GM12878 (cell line): Measurements from ENCODE around the gene ACBD7. TPM values are rescaled to one million over a fixed set of nuclear protein-coding genes. Genes with fewer than 3 reads are reported as not detected.
A peak's percentile ranks its signal among the peaks of the same experiment; 100 is the strongest.

Experiments used
- ATAC-seq: fragments of 200-7000 bp; cut with Tn5 transposase; 3 replicates; pipeline ENCODE4 v1.9.1; 2020; ENCODE audit warnings: mild to moderate bottlenecking, moderate library complexity
- BruUV-seq: library from RNA; stranded (reverse); fragments of 400-500 nt; replicated peaks from 2 replicates; lab custom pipeline; 2021; lab: Mats Ljungman, UMichigan
- CTCF ChIA-PET: fragments of 300-600 bp; sonication (Branson Sonifier 250); formaldehyde crosslinking; extraction: SDS; loops from one replicate; lab custom pipeline; 2021; ENCODE audit warnings: inconsistent platforms; lab: Yijun Ruan, JAX
- POLR2A ChIA-PET: fragments of 350-600 bp; formaldehyde crosslinking; extraction: SDS; loops from one replicate; lab custom pipeline; 2021; ENCODE audit warnings: inconsistent platforms; lab: Charles Lee
- RAD21 ChIA-PET: fragments of 300-600 bp; sonication (Branson Sonifier 250); formaldehyde crosslinking; loops from one replicate; lab custom pipeline; 2023; ENCODE audit warnings: antibody characterized with exemption; ENCODE audit not compliant: unreplicated experiment; lab: Charles Lee
- SMC1A ChIA-PET: fragments of 300-600 bp; sonication (Branson Sonifier 250); formaldehyde crosslinking; loops from one replicate; lab custom pipeline; 2023; ENCODE audit not compliant: unreplicated experiment, uncharacterized antibody; lab: Charles Lee
- DNase-seq: peaks from one replicate; pipeline ENCODE4 v3.0.0-alpha.2; 2011; ENCODE audit warnings: low read depth, low spot score
- FAIRE-seq: peaks from 3 replicates; lab custom pipeline; 2011; peaks lifted over from hg19 to GRCh38; lab: Jason Lieb, UNC
- H2AFZ ChIP-seq: 2 replicates; pipeline ENCODE4 v1.6.0; 2011; ENCODE audit warnings: low read depth, low read length, control low read depth; ENCODE audit not compliant: control insufficient read depth
- H3K27ac ChIP-seq: 2 replicates; pipeline ENCODE4 v1.5.1; 2011; ENCODE audit warnings: control low read depth; ENCODE audit not compliant: control insufficient read depth, insufficient read depth
- H3K27me3 ChIP-seq, 2 experiments: replicated peaks in 1 of 2; 2 replicates each; pipeline versions ENCODE4 v1.6.0 to v1.6.1; 2011; ENCODE audit warnings: low read length in 1 of 2; ENCODE audit not compliant: control insufficient read depth in 2 of 2, insufficient read depth in 2 of 2
- H3K36me3 ChIP-seq, 2 experiments: 2 replicates each; pipeline ENCODE4 v1.5.1; 2011; ENCODE audit warnings: low read length in 1 of 2; ENCODE audit not compliant: control insufficient read depth in 2 of 2, insufficient read depth in 2 of 2
- H3K4me1 ChIP-seq: 2 replicates; pipeline ENCODE4 v1.6.1; 2011; ENCODE audit warnings: mild to moderate bottlenecking, low read length, moderate library complexity, mixed read lengths; ENCODE audit not compliant: control insufficient read depth, insufficient read depth
- H3K4me2 ChIP-seq: 2 replicates; pipeline ENCODE4 v1.6.0; 2011; ENCODE audit warnings: control low read depth; ENCODE audit not compliant: control insufficient read depth, insufficient read depth
- H3K4me3 ChIP-seq: fragments of 200-600 bp; sonication (generic); 2 replicates; pipeline ENCODE4 v1.5.1; 2016
- H3K79me2 ChIP-seq: 2 replicates; pipeline ENCODE4 v1.6.0; 2011; ENCODE audit warnings: low read length; ENCODE audit not compliant: control insufficient read depth, insufficient read depth
- H3K9ac ChIP-seq: 2 replicates; pipeline ENCODE4 v1.8.0; 2011; ENCODE audit warnings: low read length, control low read depth, mixed read lengths; ENCODE audit not compliant: control insufficient read depth, insufficient read depth
- H3K9me3 ChIP-seq: replicated peaks from 3 replicates; pipeline ENCODE4 v1.5.1; 2011; ENCODE audit warnings: mild to moderate bottlenecking, low read length; ENCODE audit not compliant: control insufficient read depth, insufficient read depth
- H4K20me1 ChIP-seq: 2 replicates; pipeline ENCODE4 v1.6.0; 2011; ENCODE audit not compliant: control insufficient read depth, insufficient read depth
- MYC ChIP-seq: IDR thresholded peaks from 2 replicates; pipeline ENCODE4 v1.6.1; 2011; ENCODE audit warnings: mild to moderate bottlenecking, low read length, moderate library complexity, inconsistent platforms; ENCODE audit not compliant: insufficient read depth, insufficient replicate concordance, insufficient read length, severe bottlenecking
- SKIL ChIP-seq: fragments of 450-650 bp; IDR thresholded peaks from 2 replicates; pipeline ENCODE4 v1.6.1; 2017; ENCODE audit warnings: mild to moderate bottlenecking, low read depth, inconsistent platforms; ENCODE audit not compliant: poor library complexity, severe bottlenecking
- TBL1XR1 ChIP-seq: IDR thresholded peaks from 2 replicates; pipeline ENCODE4 v1.6.1; 2012; ENCODE audit warnings: low read depth, low read length, improper control_type of control experiment
- ZNF24 ChIP-seq: fragments of 450-650 bp; IDR thresholded peaks from 2 replicates; pipeline ENCODE4 v1.6.1; 2017; ENCODE audit warnings: antibody characterized with exemption, mild to moderate bottlenecking
- ZNF274 ChIP-seq: IDR thresholded peaks from one replicate; pipeline ENCODE4 v1.8.0; 2011; ENCODE audit not compliant: insufficient read length, insufficient read depth
- WGBS: methylation state at CpG from one replicate; pipeline ENCODE4 v1.1.6; 2016; ENCODE audit warnings: low lambda C conversion rate; ENCODE audit not compliant: insufficient replicate concordance, insufficient coverage; ENCODE audit errors: missing lambda C conversion rate; 5-methylcytosine and 5-hydroxymethylcytosine counted together
- in situ Hi-C: fragments of 300-500 bp; cut with MboI; formaldehyde crosslinking; loops from 9 replicates; pipeline ENCODE4 v1.14.3; 2018; ENCODE audit warnings: mixed read lengths
- intact Hi-C: fragments of 100-400 bp; cut with micrococcal nuclease; formaldehyde crosslinking; loops from one replicate; pipeline ENCODE4 v1.14.2; 2022; ENCODE audit not compliant: unreplicated experiment
- polyA plus RNA-seq, 11 experiments: library from polyadenylated mRNA; depleted of rRNA in 4 of 11; unstranded in 6 of 11; stranded (reverse) in 5 of 11; fragments of >200 nt; fragmentation: Nextera tagmentation in 4 of 11; fragmentation: Illumina TruSeq in 1 of 11; extraction: Ambion mirVana in 4 of 11; extraction: Trizol in 1 of 11; gene quantifications; 1 replicate in 1 of 11; 2 replicates in 10 of 11; pipeline versions ENCODE4 v1.2.1 to v1.2.3, GENCODE V29; 2011 to 2016; ENCODE audit warnings: inconsistent platforms in 2 of 11, missing spikeins in 2 of 11, low read depth in 1 of 11
- total RNA-seq, 4 experiments: library from RNA; depleted of rRNA in 3 of 4; stranded (reverse); fragments of >200 nt in 3 of 4; fragmentation: Illumina TruSeq in 1 of 4; extraction: Trizol in 1 of 4; gene quantifications; 2 replicates each; pipeline versions ENCODE4 v1.2.1 to v1.2.3, GENCODE V29; 2013 to 2021
- TF ChIP-seq, protein P1 (sequence below): fragments of 450-650 bp; conservative IDR thresholded peaks from 2 replicates; pipeline ENCODE4 v1.6.1; 2017; ENCODE audit warnings: mild to moderate bottlenecking, moderate library complexity
- TF ChIP-seq, protein P2 (sequence below): fragments of 450-650 bp; IDR thresholded peaks from 2 replicates; pipeline ENCODE4 v1.6.1; 2017; ENCODE audit warnings: mild to moderate bottlenecking, moderate library complexity

ACBD7 gene
- total and polyA plus RNA-seq, 10 of the 15 experiments (the other 5 are each of a cell fraction or from before 2014, with no cell fraction given), result 0.04 to 0.74 (median 0.36) TPM

DNA sequence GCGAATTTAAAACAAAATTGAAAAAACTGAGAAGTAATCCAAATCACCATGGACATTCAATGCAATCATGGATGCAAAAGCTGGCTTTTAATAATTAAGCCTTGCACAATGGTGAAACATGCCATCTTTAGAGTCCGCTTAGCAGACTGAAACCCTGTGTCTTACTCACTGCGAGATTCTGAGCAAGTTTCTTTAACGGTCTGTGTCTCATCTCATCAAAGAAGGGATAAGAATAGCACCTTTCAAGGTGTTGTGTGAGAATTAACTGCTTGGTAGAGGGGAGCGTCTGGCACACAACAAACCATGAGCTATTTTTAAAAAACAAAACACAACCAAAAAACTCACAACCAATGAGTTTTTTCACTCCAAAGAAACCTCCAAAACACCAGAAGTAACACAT is 21.4 kb downstream of the ACBD7 start:
- Histone ChIP-seq H4K20me1 (no peaks in the 10 kb centered on the region), H3K27me3 (no peaks in the 10 kb centered on the region; a peak in 1 of 4 replicates), H3K9me3 (no peaks in the 10 kb centered on the region; the same call in 2 of the 3 replicates), H3K4me1 (no peaks in the 10 kb centered on the region), H3K79me2 (no peaks in the 10 kb centered on the region), H3K36me3 (no peaks in the 10 kb centered on the region), H3K9ac (no peak overlapping the region), H3K27ac (no peak overlapping the region), H2AFZ (no peak overlapping the region), H3K4me2 (no peak overlapping the region), H3K4me3 (no peak overlapping the region)
- FAIRE-seq (no peak), DNase-seq (no peak), ATAC-seq (peak; percentile 64)
- TF ChIP-seq SKIL, result peak; percentile 35
- no peak for TF ChIP-seq MYC
- intact Hi-C loops, result no loop called here
- in situ Hi-C loops, result no loop called here
- BruUV-seq, result no TSS peak
- POLR2A ChIA-PET, result no interaction called here
- SMC1A ChIA-PET, result interaction anchor here (0.9 to 1.4 kb wide), 2 partner anchors 40 to 75 kb away, joined by 3 read pairs; no protein-coding TSS in a partner anchor
- CTCF ChIA-PET, result no interaction called here
- 21% methylated on average over 5 of the region's 5 CpGs for WGBS
- RAD21 ChIA-PET, result no interaction called here

DNA sequence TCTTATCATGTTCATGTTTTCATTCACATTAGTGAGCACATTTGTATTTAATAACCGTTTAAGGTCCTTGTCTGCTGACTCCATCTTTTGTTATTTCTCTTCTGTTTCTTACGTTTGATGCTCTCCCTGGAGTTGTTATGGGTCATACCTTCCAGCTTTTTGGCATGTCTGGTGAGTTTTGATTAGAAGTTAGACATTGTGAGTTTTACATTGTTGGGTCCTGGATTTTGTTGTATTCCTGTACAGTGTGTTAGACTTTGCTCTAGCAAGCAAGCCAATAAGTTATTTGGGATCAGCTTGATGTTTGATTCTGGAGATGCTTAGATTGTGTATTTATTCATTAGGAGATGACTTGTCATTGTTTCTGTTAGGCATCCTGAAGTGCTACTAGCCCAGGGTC is 27.9 kb downstream of the ACBD7 start:
- RAD21 ChIA-PET, result no interaction called here
- no peak for FAIRE-seq
- in situ Hi-C loops, result no loop called here
- TF ChIP-seq, protein P1, sequence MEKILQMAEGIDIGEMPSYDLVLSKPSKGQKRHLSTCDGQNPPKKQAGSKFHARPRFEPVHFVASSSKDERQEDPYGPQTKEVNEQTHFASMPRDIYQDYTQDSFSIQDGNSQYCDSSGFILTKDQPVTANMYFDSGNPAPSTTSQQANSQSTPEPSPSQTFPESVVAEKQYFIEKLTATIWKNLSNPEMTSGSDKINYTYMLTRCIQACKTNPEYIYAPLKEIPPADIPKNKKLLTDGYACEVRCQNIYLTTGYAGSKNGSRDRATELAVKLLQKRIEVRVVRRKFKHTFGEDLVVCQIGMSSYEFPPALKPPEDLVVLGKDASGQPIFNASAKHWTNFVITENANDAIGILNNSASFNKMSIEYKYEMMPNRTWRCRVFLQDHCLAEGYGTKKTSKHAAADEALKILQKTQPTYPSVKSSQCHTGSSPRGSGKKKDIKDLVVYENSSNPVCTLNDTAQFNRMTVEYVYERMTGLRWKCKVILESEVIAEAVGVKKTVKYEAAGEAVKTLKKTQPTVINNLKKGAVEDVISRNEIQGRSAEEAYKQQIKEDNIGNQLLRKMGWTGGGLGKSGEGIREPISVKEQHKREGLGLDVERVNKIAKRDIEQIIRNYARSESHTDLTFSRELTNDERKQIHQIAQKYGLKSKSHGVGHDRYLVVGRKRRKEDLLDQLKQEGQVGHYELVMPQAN, result no peak
- TF ChIP-seq TBL1XR1 (no peak), ZNF24 (no peak), ZNF274 (no peak)
- TF ChIP-seq, protein P2, sequence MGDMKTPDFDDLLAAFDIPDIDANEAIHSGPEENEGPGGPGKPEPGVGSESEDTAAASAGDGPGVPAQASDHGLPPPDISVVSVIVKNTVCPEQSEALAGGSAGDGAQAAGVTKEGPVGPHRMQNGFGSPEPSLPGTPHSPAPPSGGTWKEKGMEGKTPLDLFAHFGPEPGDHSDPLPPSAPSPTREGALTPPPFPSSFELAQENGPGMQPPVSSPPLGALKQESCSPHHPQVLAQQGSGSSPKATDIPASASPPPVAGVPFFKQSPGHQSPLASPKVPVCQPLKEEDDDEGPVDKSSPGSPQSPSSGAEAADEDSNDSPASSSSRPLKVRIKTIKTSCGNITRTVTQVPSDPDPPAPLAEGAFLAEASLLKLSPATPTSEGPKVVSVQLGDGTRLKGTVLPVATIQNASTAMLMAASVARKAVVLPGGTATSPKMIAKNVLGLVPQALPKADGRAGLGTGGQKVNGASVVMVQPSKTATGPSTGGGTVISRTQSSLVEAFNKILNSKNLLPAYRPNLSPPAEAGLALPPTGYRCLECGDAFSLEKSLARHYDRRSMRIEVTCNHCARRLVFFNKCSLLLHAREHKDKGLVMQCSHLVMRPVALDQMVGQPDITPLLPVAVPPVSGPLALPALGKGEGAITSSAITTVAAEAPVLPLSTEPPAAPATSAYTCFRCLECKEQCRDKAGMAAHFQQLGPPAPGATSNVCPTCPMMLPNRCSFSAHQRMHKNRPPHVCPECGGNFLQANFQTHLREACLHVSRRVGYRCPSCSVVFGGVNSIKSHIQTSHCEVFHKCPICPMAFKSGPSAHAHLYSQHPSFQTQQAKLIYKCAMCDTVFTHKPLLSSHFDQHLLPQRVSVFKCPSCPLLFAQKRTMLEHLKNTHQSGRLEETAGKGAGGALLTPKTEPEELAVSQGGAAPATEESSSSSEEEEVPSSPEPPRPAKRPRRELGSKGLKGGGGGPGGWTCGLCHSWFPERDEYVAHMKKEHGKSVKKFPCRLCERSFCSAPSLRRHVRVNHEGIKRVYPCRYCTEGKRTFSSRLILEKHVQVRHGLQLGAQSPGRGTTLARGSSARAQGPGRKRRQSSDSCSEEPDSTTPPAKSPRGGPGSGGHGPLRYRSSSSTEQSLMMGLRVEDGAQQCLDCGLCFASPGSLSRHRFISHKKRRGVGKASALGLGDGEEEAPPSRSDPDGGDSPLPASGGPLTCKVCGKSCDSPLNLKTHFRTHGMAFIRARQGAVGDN, result no peak

More for the DNA sequence above, 27.9 kb downstream of the ACBD7 start:
- no peaks in the 10 kb centered on the region for H4K20me1 ChIP-seq
- ChIA-PET CTCF (no interaction called here), POLR2A (no interaction called here), SMC1A (no interaction called here)
- no peak overlapping the region for H3K4me3 ChIP-seq
- H3K79me2 ChIP-seq, result no peaks in the 10 kb centered on the region
- ATAC-seq, result no peak
- H3K9ac ChIP-seq, result no peak overlapping the region
- no peaks in the 10 kb centered on the region; a peak in 1 of 4 replicates for H3K27me3 ChIP-seq
- H3K9me3 ChIP-seq, result peaks cover 2% of the 10 kb centered on the region; the same call in 2 of the 3 replicates
- 2% methylated on average over 2 of the region's 2 CpGs for WGBS
- BruUV-seq, result no TSS peak
- no peaks in the 10 kb centered on the region for H3K4me1 ChIP-seq
- DNase-seq, result no peak
- H3K36me3 ChIP-seq, result no peaks in the 10 kb centered on the region
- intact Hi-C loops, result no loop called here
- no peak overlapping the region for H2AFZ ChIP-seq
- no peak overlapping the region for H3K27ac ChIP-seq
- H3K4me2 ChIP-seq, result no peak overlapping the region
